ENCODE measurements around the gene FAM216B.

FAM216B gene

GRCh38 chr13:42781352-42781751, at the start of gene FAM216B:
FAM216B (plus strand) TSS chr13:42781584; CDS start chr13:42784068, 2,484 bp downstream.
- TF ChIP-seq CTCF (conservative IDR thresholded peaks at IDR 0.05) = no peak
- H3K27ac ChIP-seq = no peak within 1 kb of the TSS

- no peak overlapping the region for H3K27ac ChIP-seq
- TF ChIP-seq CTCF (conservative IDR thresholded peaks at IDR 0.05) = no peak
Observed at GRCh38 chr13:42732073-42732472, 49.3 kb upstream of the FAM216B start.

- H3K27ac ChIP-seq = no peak overlapping the region
- no peak for TF ChIP-seq CTCF (conservative IDR thresholded peaks at IDR 0.05)
Observed at GRCh38 chr13:42733046-42733445, 48.3 kb upstream of the FAM216B start.

- TF ChIP-seq CTCF (conservative IDR thresholded peaks at IDR 0.05) = no peak
- no peak overlapping the region for H3K27ac ChIP-seq
Observed at GRCh38 chr13:42735010-42735409, 46.4 kb upstream of the FAM216B start.

GRCh38 chr13:42740753-42741152, 40.6 kb upstream of the FAM216B start:
- TF ChIP-seq CTCF (conservative IDR thresholded peaks at IDR 0.05) = no peak
- H3K27ac ChIP-seq = no peak overlapping the region

- no peak overlapping the region for H3K27ac ChIP-seq
- TF ChIP-seq CTCF (conservative IDR thresholded peaks at IDR 0.05) = no peak
Observed at GRCh38 chr13:42741914-42742313, 39.5 kb upstream of the FAM216B start.

GRCh38 chr13:42745655-42746054, 35.7 kb upstream of the FAM216B start:
- H3K27ac ChIP-seq = no peak overlapping the region

More at GRCh38 chr13:42745655-42746054, 35.7 kb upstream of the FAM216B start:
- no peak for TF ChIP-seq CTCF (conservative IDR thresholded peaks at IDR 0.05)
